CD14-positive monocyte (primary cell): Measurements from ENCODE around the gene SGCG. TPM values are rescaled to one million over a fixed set of nuclear protein-coding genes. Genes with fewer than 3 reads are reported as not detected.

ENCODE experiments used
- DNase-seq, 3 donors: peaks; one replicate each; pipeline ENCODE4 v3.0.0-alpha.2; 2011 to 2022
- H2AFZ ChIP-seq: 2 replicates; pipeline ENCODE4 v1.6.0; 2012; ENCODE audit warnings: mild to moderate bottlenecking, low read depth, low read length, inconsistent platforms; ENCODE audit not compliant: insufficient read depth, poor library complexity, severe bottlenecking
- H3K27ac ChIP-seq, 2 donors: 1 replicate in 1 of 2; 2 replicates in 1 of 2; pipeline ENCODE4 v1.5.1; 2012 to 2013; ENCODE audit warnings: low read length in 2 of 2, control low read depth in 1 of 2, inconsistent platforms in 1 of 2, low read depth in 1 of 2, mild to moderate bottlenecking in 1 of 2
- H3K27me3 ChIP-seq, 2 donors: one replicate each; pipeline versions ENCODE4 v1.6.0 to v1.6.1; 2011 to 2013; ENCODE audit warnings: low read length in 2 of 2; ENCODE audit not compliant: control insufficient read depth in 2 of 2, insufficient read depth in 2 of 2
- H3K36me3 ChIP-seq, 2 donors: replicated peaks in 1 of 2; 1 replicate in 1 of 2; 2 replicates in 1 of 2; pipeline versions ENCODE4 v1.5.1 to v1.6.1; 2012 to 2013; ENCODE audit warnings: low read length in 2 of 2, control low read depth in 1 of 2, inconsistent platforms in 1 of 2, mild to moderate bottlenecking in 1 of 2; ENCODE audit not compliant: insufficient read depth in 2 of 2, control insufficient read depth in 1 of 2
- H3K4me1 ChIP-seq, 2 donors: 1 replicate in 1 of 2; 2 replicates in 1 of 2; pipeline versions ENCODE4 v1.5.1 to v1.6.1; 2012 to 2013; ENCODE audit warnings: low read length in 2 of 2, control low read depth in 1 of 2, inconsistent platforms in 1 of 2, mild to moderate bottlenecking in 1 of 2, moderate library complexity in 1 of 2; ENCODE audit not compliant: insufficient read depth in 2 of 2, control insufficient read depth in 1 of 2
- H3K4me2 ChIP-seq: replicated peaks from 2 replicates; pipeline ENCODE3; 2012; ENCODE audit warnings: low read length, moderate library complexity, mild to moderate bottlenecking; ENCODE audit not compliant: poor library complexity, severe bottlenecking; ENCODE audit errors: extremely low read depth
- H3K4me3 ChIP-seq, 3 experiments: fragments of 200-600 bp in 1 of 3; sonication (generic) in 1 of 3; replicated peaks in 1 of 3; 1 replicate in 2 of 3; 2 replicates in 1 of 3; pipeline ENCODE4 v1.5.1; 2011 to 2013; ENCODE audit warnings: low read length in 3 of 3, mild to moderate bottlenecking in 3 of 3, control low read depth in 2 of 3, low read depth in 2 of 3, inconsistent platforms in 1 of 3, moderate library complexity in 1 of 3
- H3K79me2 ChIP-seq: 2 replicates; pipeline ENCODE4 v1.6.0; 2012; ENCODE audit warnings: mild to moderate bottlenecking, control low read depth, inconsistent platforms, low read length, moderate library complexity; ENCODE audit not compliant: insufficient read depth
- H3K9ac ChIP-seq: 2 replicates; pipeline ENCODE4 v1.6.0; 2017; ENCODE audit warnings: low read length, mild to moderate bottlenecking; ENCODE audit not compliant: insufficient read depth, poor library complexity, severe bottlenecking
- H3K9me3 ChIP-seq, 2 donors: replicated peaks in 1 of 2; 1 replicate in 1 of 2; 2 replicates in 1 of 2; pipeline versions ENCODE4 v1.5.1 to v1.6.1; 2012 to 2013; ENCODE audit warnings: low read length in 2 of 2, control low read depth in 1 of 2; ENCODE audit not compliant: control insufficient read depth in 1 of 2, insufficient read depth in 1 of 2
- H4K20me1 ChIP-seq: 2 replicates; pipeline ENCODE4 v1.6.0; 2012; ENCODE audit warnings: mild to moderate bottlenecking, low read length, control low read depth, moderate library complexity; ENCODE audit not compliant: insufficient read depth
- H3K27ac Mint-ChIP-seq, 7 donors: one replicate each; pipeline ENCODE4 v1.8.0; 2020; ENCODE audit warnings: mild to moderate bottlenecking in 7 of 7, mixed read lengths in 7 of 7, moderate library complexity in 6 of 7, inconsistent platforms in 2 of 7
- H3K27me3 Mint-ChIP-seq, 3 donors: one replicate each; pipeline ENCODE4 v1.8.0; 2021 to 2022; ENCODE audit warnings: low read depth in 3 of 3, mild to moderate bottlenecking in 3 of 3, mixed read lengths in 3 of 3, moderate library complexity in 3 of 3, inconsistent platforms in 1 of 3
- H3K36me3 Mint-ChIP-seq, 2 donors: one replicate each; pipeline ENCODE4 v1.8.0; 2020; ENCODE audit warnings: mixed read lengths in 2 of 2, inconsistent platforms in 1 of 2, mild to moderate bottlenecking in 1 of 2
- H3K4me1 Mint-ChIP-seq: one replicate; pipeline ENCODE4 v1.8.0; 2020; ENCODE audit warnings: mild to moderate bottlenecking, mixed read lengths
- H3K4me3 Mint-ChIP-seq, 2 donors: one replicate each; pipeline ENCODE4 v1.8.0; 2020; ENCODE audit warnings: mild to moderate bottlenecking in 2 of 2, mixed read lengths in 2 of 2, moderate library complexity in 1 of 2
- H3K9me3 Mint-ChIP-seq, 7 donors: one replicate each; pipeline ENCODE4 v1.8.0; 2020 to 2022; ENCODE audit warnings: mixed read lengths in 7 of 7, mild to moderate bottlenecking in 6 of 7, moderate library complexity in 6 of 7, inconsistent platforms in 2 of 7
- WGBS: methylation state at CpG from one replicate; pipeline ENCODE4 v1.1.5; 2013; ENCODE audit warnings: missing lambda C conversion rate; ENCODE audit not compliant: insufficient coverage; 5-methylcytosine and 5-hydroxymethylcytosine counted together
- intact Hi-C, 2 donors: fragments of 100-400 bp; cut with micrococcal nuclease; formaldehyde crosslinking; loops; one replicate each; pipeline versions ENCODE4 v1.15.0 to v1.15.1; 2023
- polyA plus RNA-seq, 3 donors: library from polyadenylated mRNA; depleted of rRNA in 1 of 3; unstranded in 2 of 3; stranded (reverse) in 1 of 3; fragments of 300-500 nt in 2 of 3; fragments of >200 nt in 1 of 3; fragmentation: Illumina TruSeq in 2 of 3; gene quantifications; 1 replicate in 2 of 3; 2 replicates in 1 of 3; pipeline ENCODE4 v1.2.3, GENCODE V29; 2012 to 2021
- TF ChIP-seq, protein P1 (sequence below): fragments of 200-600 bp; IDR thresholded peaks from one replicate; pipeline ENCODE4 v1.8.0; 2022; ENCODE audit warnings: antibody characterized with exemption, mild to moderate bottlenecking

Gene SGCG
- polyA plus RNA-seq, 3 donors: not detected

DNA sequence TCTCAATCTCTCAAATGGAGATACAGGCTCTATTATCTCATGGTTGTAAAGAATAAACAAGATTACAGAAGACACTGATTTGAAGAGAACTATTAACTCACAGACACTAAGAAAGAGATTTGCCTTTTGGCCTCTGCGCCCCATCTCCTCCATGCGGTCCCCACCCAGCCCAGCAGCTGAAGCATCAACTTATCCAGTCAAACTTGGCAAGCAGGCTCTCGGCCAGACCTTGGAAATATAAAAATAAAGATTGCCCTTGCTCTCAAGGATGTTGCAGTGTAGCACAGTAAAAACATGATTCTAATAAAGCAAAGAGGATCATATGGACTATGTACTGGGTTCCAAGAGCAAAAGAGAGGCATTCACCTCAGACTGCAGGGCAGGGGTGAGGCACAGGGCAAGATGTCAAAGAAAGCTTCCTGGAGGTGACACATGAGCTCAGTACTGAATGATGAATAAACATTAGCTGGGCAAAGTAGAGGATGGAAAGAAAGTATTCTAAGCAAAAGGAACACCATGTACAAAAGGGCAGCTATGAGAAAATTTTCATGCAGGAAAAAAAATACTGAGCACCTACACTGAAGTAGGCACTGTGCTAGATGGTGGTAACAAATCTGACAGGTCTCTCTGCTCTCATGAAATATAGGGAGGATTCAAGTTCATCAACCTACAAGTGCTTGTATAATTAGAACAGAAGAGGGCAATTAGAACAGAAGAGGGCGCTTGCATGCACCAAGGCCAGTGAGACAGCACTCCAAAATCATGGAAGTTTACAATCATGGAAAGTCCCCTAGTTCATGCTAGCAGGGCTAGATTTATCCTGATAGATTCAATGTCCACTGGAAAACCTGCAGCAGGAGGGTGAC, 167.7 kb downstream of the SGCG start:
- Mint-ChIP-seq H3K4me1 (peaks cover 5% of the 10 kb centered on the region), H3K27ac (no peak overlapping the region), H3K4me3 (no peak overlapping the region), H3K9me3 (peaks cover 0 to 6% (median 2%) of the 10 kb centered on the region in 7 donors), H3K27me3 (no peaks in the 10 kb centered on the region), H3K36me3 (peaks cover 72 to 83% of the 10 kb centered on the region in 2 donors)
- WGBS: 93% methylated on average over 3 of the region's 4 CpGs
- TF ChIP-seq, protein P1, sequence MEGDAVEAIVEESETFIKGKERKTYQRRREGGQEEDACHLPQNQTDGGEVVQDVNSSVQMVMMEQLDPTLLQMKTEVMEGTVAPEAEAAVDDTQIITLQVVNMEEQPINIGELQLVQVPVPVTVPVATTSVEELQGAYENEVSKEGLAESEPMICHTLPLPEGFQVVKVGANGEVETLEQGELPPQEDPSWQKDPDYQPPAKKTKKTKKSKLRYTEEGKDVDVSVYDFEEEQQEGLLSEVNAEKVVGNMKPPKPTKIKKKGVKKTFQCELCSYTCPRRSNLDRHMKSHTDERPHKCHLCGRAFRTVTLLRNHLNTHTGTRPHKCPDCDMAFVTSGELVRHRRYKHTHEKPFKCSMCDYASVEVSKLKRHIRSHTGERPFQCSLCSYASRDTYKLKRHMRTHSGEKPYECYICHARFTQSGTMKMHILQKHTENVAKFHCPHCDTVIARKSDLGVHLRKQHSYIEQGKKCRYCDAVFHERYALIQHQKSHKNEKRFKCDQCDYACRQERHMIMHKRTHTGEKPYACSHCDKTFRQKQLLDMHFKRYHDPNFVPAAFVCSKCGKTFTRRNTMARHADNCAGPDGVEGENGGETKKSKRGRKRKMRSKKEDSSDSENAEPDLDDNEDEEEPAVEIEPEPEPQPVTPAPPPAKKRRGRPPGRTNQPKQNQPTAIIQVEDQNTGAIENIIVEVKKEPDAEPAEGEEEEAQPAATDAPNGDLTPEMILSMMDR: no peak
- Histone ChIP-seq H4K20me1 (no peaks in the 10 kb centered on the region), H2AFZ (no peak overlapping the region), H3K4me3 (no peak overlapping the region), H3K9ac (no peak overlapping the region), H3K9me3 (peaks cover 0 to under 1% of the 10 kb centered on the region in 2 donors), H3K36me3 (peaks cover 11 to 83% of the 10 kb centered on the region in 2 donors), H3K79me2 (no peaks in the 10 kb centered on the region), H3K27ac (no peak overlapping the region), H3K27me3 (no peaks in the 10 kb centered on the region), H3K4me2 (no peak overlapping the region), H3K4me1 (no peaks in the 10 kb centered on the region)
- intact Hi-C loops: no loop called here
- DNase-seq: no peak

DNA sequence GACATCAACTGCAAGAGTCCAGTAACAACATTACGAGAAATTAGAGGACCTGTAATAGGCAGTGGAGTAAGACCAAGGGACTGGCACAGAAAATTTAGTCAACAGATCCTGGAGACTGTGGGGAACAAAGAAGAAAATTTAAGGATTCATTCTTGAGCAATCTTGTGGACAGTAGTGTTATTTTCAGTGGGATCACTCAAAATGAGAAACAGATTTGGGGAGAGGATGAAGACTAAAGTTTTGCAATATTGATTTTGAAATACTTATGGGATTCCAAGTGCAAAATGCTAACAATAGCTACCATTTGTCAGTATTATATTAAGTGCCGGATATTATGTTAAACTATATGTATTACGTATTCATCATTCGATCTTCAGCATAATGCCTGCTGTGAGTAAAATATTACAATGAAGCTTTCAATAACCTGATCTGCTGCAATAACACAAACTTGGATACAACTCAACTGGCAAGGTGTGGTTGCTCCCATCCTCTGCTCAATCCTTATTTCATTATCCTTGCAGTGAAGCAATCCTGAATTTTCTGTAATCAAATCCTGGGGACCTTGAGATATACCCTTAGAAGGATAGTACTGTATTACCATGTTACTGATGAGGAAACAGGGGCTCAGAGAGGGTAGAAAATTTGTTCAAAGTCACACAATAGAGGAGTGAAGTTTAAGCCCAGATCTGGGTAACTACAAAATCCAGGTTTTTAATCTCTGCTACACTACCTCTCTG, 168.6 kb downstream of the SGCG start:
- H3K4me2 ChIP-seq: no peak overlapping the region
- no peak overlapping the region for H2AFZ ChIP-seq
- no peak overlapping the region for H3K9ac ChIP-seq
- DNase-seq: no peak
- H3K27me3 Mint-ChIP-seq: no peaks in the 10 kb centered on the region
- H4K20me1 ChIP-seq: no peaks in the 10 kb centered on the region
- no peak overlapping the region for H3K27ac Mint-ChIP-seq
- H3K4me1 Mint-ChIP-seq: peaks cover 5% of the 10 kb centered on the region
- no peaks in the 10 kb centered on the region for H3K79me2 ChIP-seq
- peaks cover 0 to 4% (median 1%) of the 10 kb centered on the region in 7 donors for H3K9me3 Mint-ChIP-seq
- no peak overlapping the region for H3K4me3 Mint-ChIP-seq
- H3K36me3 Mint-ChIP-seq: peaks cover 71 to 77% of the 10 kb centered on the region in 2 donors
- intact Hi-C loops: no loop called here
- no peak overlapping the region for H3K4me3 ChIP-seq
- H3K27ac ChIP-seq: no peak overlapping the region
- peaks cover 11 to 76% of the 10 kb centered on the region in 2 donors for H3K36me3 ChIP-seq
- TF ChIP-seq, protein P1: no peak
- H3K27me3 ChIP-seq: no peaks in the 10 kb centered on the region
- H3K4me1 ChIP-seq: no peaks in the 10 kb centered on the region
- no peaks in the 10 kb centered on the region for H3K9me3 ChIP-seq
- 100% methylated on average over 1 of the region's 4 CpGs for WGBS
